Measurements from ENCODE around the gene MCTP1.
A peak's percentile ranks its signal among the peaks of the same experiment; 100 is the strongest.

MCTP1 gene

DNA sequence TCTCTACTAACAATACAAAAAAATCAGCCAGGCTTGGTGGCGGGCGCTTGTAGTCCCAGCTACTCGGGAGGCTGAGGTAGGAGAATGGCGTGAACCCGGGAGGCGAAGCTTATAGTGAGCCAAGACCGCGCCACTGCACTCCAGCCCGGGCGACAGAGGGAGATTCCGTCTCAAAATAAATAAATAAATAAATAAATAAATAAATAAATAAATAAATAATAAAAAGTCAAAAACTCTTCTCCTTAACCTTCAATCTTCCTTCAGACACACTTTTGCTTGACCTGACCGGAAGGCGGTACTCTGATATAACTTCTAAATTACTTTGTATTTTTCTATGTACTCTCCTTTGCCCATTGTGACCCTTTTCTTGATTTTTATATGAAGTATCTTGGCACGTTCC, 364.3 kb downstream of the MCTP1 start:
- no peak for DNase-seq

DNA sequence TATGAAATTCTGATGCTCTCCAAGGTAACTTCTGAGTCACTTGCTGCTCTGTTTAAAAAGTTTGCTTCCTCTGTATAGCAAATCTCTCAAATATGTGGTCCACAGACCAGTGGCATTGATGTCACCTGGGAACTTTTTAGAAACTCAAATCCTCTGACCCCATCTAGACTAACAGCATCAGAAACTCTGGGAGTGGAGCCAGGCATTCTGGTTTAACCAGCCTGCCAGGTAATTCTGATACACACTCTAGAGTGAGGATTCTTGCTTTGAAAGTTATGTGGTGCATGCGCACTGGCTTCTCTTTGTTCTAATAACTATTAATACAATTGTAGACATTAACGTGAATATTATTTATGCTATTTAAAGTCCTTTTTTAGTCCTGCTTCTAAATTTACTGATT, 368.3 kb downstream of the MCTP1 start:
- no peak for DNase-seq

DNA sequence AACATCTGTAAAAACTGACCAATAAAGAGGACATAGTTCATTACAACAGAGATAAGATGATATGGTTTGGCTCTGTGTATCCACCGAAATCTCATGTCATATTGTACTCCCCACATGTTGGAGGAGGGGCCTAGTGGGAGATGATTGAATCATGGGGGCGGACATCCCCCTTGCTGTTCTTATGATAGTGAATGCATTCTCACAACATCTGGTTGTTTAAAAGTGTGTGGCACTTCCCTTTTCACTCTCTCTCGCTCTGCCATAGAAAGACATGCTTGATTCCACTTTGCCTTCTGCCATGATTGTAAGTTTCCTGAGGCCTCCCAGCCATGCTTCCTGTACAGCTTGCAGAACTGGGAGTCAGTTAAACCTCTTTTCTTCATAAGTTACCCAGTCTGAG, 373.6 kb downstream of the MCTP1 start:
- DNase-seq, result peak; percentile 60

DNA sequence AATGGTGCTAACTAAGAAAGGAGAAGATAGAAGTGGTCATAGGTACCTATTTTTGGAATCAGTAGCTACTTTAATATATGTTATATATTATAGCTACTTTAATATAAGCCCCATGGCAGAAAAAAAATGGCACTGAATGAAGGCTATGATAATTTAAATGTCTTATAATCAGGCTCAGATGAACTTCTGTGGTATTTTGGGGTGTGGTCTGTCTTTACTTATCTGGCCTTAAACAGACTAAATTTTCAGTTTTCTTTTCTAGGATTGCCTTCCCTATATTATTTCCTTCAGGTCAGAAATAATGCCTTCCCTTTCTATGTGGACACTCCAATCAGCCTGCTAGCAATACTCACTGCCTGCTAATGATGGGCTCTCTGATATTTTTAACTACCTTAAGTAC, 374.2 kb downstream of the MCTP1 start:
- peak; percentile 62 for DNase-seq

DNA sequence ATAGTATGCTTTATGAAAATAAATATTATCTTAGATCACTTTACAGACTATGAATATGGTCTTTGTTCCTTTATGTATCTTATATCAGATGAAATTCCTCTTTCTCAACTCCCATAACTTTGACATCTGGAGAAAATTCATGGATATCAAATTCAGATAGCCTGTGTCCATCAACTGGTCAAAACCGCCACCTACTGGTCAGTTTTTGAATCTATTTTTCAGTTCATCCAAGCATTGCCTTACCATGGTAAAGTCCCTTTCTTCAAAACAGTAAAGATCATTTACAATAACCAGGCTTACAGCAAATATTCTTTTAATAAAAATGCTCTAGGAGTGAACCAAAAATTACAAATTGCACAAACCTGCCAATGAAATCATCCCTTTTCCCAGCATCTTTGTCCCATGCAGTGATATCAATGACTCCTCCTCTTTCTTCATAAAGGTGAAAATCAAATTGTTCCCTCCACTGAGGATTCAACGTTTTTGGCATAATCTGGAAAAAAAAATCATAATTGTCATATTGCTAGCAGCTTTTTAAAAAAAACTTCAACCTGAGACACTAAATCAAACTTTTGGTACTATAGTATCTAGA, 375.9 kb downstream of the MCTP1 start:
- peak; percentile 64 for DNase-seq

DNA sequence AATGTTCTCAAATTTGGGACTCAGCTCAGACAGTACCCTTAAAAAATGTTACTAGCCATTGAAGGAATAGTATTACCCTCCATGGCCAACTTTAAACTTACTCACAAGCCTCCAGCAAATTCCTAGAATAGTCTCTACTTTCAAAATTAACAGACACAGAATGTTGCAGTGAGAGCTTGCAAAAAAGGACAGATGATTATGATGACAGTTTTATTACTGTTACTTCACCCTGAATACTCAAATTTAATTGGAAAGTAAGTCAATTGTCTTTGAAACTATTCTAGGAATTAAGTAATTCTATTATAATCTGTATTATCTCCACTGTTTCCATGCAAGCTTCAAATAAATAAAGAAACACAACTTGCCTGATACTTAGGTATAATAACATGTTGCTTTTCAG, 378.1 kb downstream of the MCTP1 start:
- no peak for DNase-seq

DNA sequence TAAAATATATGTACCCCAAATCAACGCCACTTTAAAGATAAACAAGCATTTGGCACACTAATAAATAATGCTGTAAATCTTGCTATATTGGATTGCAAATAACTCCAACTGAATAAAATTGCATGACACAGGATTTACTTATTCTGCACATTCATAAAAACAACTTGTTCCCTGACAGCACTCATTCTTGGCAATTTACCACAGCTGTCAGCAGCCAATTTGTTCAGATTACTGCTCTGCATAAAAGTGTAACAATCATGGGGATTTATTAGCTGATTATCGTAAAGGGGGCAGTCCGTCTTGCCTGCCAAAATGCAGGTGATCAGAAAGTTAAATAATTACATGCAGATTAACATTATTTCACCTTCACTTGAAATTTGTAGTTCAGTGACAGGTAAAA, 381.2 kb downstream of the MCTP1 start:
- no peak for DNase-seq

DNA sequence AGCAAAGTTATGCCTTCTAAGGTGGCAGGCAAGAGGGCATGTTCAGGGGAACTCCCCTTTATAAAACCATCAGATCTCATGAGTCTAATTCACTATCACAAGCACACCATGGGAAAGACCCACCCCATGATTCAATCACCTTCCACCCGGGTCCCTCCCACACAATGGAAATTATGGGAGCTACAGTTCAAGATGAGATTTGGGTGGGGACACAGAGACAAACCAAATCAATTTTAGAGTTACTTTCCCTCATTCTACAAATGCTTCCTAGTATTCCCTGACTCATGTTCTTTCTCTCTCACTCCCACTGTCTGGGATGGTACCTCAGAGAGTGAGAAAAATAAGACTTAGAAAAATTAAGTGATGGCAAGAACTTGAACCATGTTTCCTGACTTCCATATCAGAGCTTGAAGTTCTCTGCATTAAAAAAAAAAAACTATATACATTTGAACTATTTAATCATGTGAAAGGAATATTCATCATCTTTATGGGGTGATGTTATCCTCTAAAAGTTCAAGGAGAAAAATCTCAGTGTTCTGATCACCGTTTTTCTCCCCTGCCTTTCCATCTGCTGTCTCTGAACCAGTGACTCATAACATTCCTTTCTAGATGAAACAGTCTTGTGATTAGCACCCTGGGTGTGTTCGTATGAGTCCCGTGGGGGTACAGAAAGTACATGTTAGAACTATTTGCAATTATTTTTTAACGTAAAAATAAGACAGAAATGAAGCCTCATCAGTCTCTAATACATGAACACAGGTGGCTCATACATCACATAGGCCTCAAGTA, 383.5 kb downstream of the MCTP1 start:
- DNase-seq, result no peak

DNA sequence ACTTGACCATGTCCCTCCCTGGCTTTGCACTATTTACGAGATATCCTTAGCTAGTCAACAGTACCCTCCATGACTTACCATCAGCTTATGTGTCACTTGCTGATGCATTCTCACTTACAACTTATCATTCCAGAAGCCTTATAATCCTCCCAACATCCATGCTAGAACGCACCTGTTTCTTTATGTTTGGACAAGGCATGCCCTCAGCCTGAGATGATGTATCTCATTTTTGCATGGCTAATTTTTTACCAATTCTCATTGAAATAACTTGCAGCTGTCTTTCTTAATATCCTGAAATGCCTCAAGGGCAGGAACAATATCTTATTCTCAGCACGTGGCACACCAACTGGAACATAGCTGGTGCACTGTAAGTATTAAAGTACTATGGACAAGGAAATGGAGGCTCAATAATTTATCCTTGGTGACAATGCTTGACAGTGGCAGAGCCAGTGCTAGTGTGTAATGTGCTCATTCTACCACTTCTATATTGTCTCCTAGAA, 384.8 kb downstream of the MCTP1 start:
- no peak for DNase-seq

DNA sequence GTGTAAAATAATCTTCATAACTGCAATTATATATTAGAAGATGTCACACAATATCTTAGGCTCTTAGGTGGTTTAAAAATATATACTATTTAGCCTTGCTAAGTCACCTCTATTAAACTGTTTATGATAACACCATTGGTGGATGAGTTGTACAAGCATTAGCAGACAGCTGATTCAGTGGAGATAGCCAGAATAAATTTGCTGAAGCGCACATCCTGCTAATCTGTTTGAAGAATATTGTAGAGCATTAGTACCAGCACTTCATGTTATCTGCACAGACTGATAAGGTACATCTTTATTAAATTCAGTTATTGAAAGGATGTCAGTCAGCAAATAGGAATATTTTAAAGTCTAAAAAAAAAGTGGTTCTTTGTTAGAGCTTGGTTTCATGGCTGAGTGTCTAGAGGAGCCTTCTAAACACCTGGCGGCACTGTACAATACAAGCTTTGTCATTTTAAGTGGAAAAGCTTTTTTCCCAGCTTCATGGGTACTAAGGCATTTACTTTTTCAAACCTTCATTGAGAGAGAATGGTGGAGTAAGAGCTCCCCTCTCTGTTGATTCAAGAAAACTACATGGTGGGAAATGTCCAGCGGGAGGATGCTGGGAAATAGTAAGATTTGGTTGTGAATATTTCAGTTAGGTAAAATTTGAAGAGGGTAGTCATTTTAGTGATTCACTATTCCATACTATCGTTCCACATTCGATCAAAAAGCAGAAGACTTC, 391.3 kb downstream of the MCTP1 start:
- DNase-seq, result peak; percentile 28

DNA sequence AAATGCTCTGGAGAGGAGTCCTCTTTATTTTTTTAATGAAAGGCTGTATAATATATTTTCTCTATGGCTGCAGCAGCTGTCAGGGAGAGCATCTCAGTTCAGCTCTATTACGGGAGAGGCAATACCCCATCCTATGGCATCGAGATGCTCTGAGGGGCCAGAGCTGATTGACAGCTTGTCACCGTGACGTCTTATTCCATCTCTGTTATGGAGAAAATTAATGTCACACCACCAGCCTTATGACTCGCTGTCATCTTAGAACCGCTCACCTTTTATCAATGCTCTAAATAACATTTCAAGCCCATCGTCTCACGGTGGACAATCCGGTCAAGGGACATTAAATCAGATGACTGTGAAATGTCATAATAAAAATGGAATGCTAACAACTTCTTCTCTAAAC, 392.9 kb downstream of the MCTP1 start:
- no peak for DNase-seq

DNA sequence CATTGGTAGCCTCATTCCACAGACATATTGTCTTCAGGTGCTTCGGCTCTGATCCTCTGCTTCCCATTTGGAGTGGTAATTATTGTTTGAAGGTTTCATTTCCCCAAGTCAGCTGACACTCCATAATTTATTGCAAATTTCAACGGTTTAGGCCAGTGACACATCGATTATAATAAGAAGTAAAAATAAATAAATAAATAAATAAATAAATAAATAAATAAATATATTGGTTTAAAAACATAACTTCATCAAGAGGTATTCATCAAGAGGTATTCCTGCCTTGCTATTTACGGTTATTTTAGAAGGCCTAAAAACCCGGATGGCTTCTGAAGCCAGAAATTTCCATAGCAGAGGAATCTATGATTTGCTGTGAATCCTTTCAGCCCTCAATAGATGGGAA, 393.3 kb downstream of the MCTP1 start:
- no peak for DNase-seq

DNA sequence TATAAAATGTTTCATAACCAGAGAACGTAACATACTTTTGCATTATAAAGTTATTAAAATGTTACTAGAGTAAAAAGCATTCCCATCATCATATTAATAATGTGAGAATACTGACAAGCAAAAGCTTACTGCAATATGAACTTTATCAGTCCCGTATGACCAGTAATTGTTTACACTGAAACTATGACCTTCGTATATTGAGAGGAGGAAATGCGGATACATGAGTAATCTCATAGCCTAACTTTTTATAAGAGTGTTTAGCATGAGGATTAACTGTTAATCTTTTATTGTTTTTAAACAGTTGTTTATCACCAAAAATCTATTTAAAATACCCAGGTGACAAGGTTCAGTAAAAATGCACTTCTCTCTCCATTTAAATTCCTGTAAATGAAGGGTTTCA, 394.0 kb downstream of the MCTP1 start:
- DNase-seq, result no peak

DNA sequence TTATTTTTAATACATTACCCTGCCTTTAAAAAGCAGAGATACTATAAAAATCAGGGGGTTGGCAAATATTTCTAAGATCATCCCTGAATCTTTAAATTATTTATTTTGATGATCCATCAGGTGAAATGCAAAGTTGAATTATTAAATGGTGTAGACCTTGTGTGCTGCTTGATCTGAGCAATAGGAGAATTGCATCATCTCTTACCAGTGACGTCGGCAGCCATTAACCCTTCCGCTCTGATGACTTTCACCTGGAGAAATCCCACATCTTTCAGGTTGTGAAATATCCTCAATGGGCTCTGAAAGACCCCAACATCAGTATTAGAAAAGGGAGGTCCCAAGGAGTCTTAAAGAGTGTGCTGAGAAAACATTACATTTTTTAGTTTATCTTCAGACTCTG, 396.2 kb downstream of the MCTP1 start:
- DNase-seq, result no peak

DNA sequence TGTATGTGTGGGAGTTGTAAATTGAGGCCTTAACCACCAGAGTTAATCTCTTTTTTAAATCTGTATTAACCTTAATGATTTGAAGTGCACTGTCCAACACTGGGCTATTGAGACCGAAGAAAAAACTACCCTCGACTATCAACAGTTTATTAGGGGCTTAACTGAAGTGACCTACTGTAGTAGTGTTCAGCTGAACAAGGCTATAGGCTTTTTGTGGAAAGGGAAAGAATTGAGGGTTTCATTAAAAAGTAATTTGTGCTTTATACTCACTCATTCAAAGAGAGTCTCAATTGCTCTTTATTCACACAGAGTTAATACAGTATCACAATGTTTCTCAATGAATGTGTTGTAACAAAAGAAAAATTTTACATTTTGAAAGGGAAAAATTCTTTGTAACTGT, 399.0 kb downstream of the MCTP1 start:
- no peak for DNase-seq

DNA sequence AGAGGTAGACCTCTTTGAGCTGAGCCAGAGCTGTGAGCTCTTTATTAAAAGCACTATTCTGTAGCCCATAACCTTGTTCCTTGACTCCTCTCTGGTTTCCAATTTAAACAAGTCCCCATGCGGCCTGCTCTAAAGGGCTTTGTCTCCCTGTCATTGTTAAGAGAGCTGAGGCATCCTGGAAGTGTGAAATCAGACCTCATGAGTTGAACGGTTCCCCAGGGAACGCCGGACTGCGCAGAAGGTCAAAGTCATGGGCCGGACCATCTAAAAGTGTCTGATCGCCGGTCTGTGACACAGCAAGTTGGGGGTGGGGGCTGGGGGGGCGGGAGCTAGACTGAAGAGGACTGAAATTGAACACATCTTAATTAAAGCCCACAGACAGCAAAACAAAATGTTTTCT, 400.6 kb downstream of the MCTP1 start:
- DNase-seq, result no peak

DNA sequence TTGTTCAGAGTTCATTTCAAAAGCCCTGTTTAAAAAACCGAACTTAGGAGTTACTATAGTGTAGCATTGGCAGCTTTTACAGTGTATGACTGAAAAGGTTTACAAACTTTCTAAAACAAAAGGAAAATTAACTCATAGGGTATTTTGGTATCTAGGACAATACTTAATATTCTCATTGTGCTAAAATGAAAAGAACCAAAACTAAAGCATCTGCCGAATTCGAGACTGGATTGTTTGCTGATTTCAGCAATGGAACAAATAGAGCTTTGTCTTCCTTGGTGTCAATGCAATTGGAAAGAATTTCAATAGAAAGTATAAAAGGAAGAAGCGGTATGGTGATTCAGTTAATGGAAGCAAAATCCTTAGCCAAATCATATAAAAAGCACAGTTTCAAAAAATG, 412.4 kb downstream of the MCTP1 start:
- no peak for DNase-seq

DNA sequence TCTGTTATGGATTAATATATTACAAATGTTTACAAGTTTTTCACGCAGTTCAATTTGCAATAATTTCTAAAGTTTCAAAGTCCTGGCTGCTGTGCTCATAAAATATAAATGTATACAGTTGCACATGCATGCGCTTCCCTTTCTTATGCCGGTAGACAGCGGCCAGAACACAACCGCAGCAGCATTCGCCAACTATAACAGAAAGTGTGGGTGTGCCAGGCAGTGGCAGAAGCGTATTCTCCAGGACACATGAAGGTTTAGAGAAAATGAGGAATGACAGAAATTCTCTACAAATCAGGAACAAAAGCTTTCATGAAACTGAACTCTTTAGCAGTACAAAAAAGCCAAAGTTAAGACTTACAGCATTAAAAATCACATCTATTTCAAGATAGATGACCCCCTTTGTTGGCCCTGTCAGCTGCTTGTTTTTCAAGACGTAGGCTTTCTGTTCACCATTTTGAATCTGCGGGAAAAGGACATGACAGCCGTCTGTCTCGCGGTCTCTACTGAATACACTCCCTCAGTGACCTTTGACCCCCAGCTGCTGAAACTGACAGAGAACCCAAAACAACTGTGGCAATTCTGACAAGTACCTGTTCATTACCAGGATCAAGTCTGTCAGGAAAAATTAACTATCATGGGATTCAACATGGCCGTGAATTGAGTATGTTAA, 414.2 kb downstream of the MCTP1 start:
- no peak for DNase-seq

DNA sequence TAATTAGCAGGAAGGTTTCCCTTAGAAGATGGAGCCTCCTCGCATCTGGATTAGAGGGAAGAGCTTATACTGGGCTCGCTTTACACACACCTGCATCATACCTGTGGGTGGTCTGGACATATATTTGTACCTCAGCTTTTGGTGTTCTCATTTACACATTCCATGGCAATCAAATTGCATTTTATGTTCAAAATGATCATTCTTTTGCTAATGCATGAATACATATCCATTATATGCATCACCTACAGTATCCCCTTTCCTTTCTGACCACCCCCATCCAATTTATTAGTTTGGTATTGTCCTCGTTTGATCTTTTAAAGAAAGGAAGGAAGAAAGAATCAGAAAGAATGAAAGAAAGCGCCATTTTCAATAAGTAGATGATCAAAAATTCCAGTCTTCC, 415.0 kb downstream of the MCTP1 start:
- no peak for DNase-seq

DNA sequence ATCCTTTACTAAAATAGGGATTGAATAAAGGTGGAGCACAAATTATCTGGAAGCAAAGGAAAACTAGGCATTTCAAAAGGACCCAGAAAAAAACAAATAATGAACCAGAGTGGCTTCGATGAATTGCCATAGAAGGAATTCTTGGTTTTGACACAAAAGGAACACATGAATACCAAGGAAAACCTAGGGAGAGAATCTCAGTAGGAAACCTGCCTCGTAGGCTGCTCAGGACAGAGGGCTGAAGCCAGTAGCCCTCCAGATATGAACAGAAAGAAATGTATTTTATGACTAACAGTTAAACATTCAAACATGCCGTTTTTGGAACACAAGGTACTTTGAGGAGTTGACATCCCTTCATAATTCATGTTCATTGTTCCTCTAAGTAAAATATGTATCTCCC, 420.9 kb downstream of the MCTP1 start:
- no peak for DNase-seq

DNA sequence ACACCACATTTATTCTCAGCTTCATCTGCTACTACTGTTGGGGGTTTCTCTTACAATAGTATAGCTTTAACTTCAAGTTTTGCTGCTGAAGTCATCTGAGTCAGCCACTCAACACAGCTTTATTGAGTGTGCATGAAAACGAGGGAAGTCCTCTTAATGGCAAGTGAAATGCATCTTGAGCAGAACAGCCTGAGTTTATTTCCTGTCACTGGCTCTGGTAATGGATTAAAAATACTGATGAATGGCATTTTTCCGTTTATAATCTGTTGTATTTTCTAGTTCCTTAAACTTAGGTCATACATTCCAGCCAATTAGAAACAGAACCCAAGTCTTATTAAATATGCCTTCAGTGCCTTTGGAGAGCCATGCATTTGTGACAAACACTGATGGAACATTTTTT, 427.8 kb downstream of the MCTP1 start:
- DNase-seq, result no peak

DNA sequence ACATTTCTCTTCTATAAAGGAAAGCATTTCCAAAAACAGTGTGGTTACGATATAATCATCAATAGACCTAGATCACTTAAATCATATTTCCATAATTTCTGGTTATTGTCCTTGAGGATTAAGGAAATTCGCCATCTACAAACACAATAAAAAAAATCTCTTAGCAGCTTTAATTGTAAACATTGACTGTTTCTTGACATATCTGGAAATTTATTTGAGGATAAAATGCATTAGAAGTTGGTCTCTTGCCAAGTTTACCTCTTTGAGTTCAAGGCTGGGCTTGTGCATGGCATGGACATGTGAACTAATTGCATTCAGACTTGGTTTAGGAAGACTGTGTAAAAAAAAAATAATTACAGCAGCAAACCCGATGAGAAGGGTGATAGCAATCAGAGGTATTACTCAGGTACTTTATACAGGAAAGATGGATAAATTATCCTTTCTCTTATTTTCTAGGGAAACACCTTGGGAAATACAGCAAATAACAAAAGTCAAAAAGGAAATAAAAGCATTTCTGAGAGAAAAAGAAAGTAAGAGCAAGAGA, 428.6 kb downstream of the MCTP1 start:
- no peak for DNase-seq

DNA sequence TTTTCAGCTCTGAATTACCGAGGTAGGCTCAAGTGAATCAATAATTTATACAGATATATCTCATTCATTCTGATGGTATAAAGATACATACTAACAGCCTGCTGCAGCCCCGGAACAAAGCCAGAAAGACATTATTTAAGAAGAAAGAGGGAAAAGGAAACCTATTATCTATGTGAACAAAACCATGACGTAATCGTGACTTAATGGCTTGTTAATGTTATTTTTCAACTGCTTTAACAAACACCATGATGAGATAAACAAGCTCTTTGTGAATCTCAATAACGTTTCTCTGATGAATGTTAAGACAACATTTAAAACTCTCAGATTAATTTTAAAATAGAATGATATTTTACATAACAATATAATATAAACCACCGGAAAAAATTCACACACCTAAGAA, 429.4 kb downstream of the MCTP1 start:
- no peak for DNase-seq

All from OCI-M1 (cell line).